Motor neuron (in vitro differentiated cells): ENCODE measurements around the gene CD86. TPM values are rescaled to one million over a fixed set of nuclear protein-coding genes. Genes with fewer than 3 reads are reported as not detected.
A peak's percentile ranks its signal among the peaks of the same experiment; 100 is the strongest.

Experiments used
- ATAC-seq, 8 experiments: fragments of 200-7000 bp; cut with Tn5 transposase; replicated peaks in 6 of 8; 2 replicates each; pipeline ENCODE4 v1.8.0; 2021; ENCODE audit warnings: mild to moderate bottlenecking in 8 of 8, moderate library complexity in 8 of 8
- H3K27ac ChIP-seq, 2 donors: fragments of 250-450 bp; sonication (Bioruptor Pico); 2 replicates each; pipeline ENCODE4 v1.9.0; 2021; ENCODE audit warnings: antibody characterized with exemption in 2 of 2, mild to moderate bottlenecking in 2 of 2, moderate library complexity in 1 of 2
- H3K4me1 ChIP-seq, 2 donors: fragments of 250-450 bp; sonication (Bioruptor Pico); replicated peaks in 1 of 2; 2 replicates each; pipeline ENCODE4 v1.6.1; 2021; ENCODE audit warnings: antibody characterized with exemption in 2 of 2, mild to moderate bottlenecking in 2 of 2, moderate library complexity in 1 of 2
- H3K4me3 ChIP-seq, 5 donors: fragments of 250-450 bp; sonication (Bioruptor Pico); 2 replicates each; pipeline ENCODE4 v1.9.0; 2021; ENCODE audit warnings: antibody characterized with exemption in 5 of 5, mild to moderate bottlenecking in 5 of 5, moderate library complexity in 4 of 5
- WGBS, 10 experiments: fragments of 450-650 bp; shearing (Covaris generic); methylation state at CpG; one replicate each; pipeline ENCODE4 v1.0.0; 2022; 5-methylcytosine and 5-hydroxymethylcytosine counted together
- in situ Hi-C, 9 experiments: fragments of 400-800 bp; cut with MboI; loops; one replicate each; pipeline ENCODE4 v1.15.0; 2021; ENCODE audit warnings: low sequenced_read_pairs in 9 of 9, low pct_unique_long_range_greater_than_20kb in 2 of 9; ENCODE audit not compliant: unreplicated experiment in 9 of 9
- total RNA-seq, 8 experiments: library from RNA; unstranded; fragments of 300-600 nt; gene quantifications; 2 replicates each; pipeline versions ENCODE4 v1.2.3 to v1.2.4, GENCODE V29; 2022

Gene CD86
- total RNA-seq, 8 experiments from 2014 or later: 0.17 to 0.91 (median 0.57) TPM; not detected in 4

DNA sequence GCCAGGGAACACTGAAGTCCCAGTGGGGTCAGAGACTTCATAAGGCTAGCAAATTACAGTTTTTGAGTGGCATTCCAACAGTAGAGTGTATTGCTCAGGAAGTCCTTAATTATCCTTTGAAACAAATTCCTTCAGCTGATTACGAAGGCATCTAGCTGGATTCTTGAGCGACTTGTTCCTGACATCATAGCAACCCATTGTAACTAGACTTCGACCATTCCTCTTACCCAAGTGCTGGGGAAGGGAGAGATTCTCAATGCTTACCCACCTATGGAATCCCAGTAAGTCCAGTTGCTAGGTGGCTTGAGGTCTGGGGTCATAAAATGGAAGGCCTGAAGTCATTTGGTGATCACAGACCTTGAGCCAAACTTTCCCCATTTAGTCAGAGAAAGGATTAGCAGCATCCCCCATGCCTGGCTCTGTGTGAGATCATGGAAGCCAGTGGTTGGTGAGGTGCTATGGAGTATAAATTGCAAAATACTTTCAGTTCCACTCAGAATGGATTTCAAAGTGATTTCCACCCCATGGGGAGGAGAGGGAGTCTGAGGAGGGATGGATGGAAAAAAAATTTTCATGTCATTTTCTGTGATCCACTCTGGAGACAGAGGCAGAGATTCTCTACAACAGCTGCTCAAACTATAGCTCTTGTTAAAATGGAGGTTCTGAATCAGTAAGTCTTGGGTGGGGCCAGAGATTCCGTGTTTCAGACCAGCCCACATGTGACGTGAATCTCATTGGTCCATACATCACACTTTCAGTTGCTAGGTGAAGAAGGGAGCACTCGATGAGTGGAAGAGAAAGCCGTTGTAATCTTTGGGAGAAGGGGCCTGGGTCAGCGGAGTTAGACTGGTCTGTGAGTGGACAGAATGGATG, 45.7 kb downstream of the CD86 start:
- ATAC-seq: peak in 5 of 8 experiments; percentile 35 to 87 (median 72)
- in situ Hi-C loops: loop anchor here in 3 of 9 experiments (10.0 kb wide), 3 partner anchors 154 to 274 kb away; no protein-coding TSS in a partner anchor
- H3K27ac ChIP-seq: no peak overlapping the region
- 7 to 82% (median 38%) methylated on average over 1 to 6 of the region's 8 CpGs for WGBS, 10 experiments
- no peak overlapping the region for H3K4me3 ChIP-seq
- H3K4me1 ChIP-seq: no peaks in the 10 kb centered on the region

DNA sequence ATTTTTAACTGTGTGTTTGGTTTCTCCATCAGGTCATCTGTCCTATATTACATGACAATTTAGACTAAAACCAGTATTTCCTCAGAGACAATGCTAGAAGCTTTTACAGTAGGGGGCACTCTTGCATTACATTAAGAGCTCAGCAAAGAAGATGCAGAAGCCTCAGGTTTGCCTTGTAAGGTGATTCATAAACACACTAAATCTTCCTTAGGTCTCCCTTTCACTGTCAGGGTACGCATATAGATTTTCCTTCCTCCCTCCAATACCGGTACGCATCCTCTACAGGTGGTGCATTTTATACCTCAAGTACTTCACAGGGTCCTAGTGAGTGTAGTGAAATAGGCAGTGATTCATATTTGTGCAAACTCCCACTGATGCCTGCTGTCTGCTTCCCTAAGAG, 46.5 kb downstream of the CD86 start:
- in situ Hi-C loops: loop anchor here in 3 of 9 experiments (10.0 kb wide), 3 partner anchors 153 to 273 kb away; no protein-coding TSS in a partner anchor
- peak in 6 of 8 experiments; percentile 32 to 90 (median 69) for ATAC-seq
- Histone ChIP-seq H3K4me3 (no peak overlapping the region), H3K27ac (no peak overlapping the region), H3K4me1 (no peaks in the 10 kb centered on the region)
- WGBS, 10 experiments: 14 to 100% (median 67%) methylated on average over 1 to 3 of the region's 3 CpGs; no CpG with 5 or more reads in 5 of the 10 experiments

DNA sequence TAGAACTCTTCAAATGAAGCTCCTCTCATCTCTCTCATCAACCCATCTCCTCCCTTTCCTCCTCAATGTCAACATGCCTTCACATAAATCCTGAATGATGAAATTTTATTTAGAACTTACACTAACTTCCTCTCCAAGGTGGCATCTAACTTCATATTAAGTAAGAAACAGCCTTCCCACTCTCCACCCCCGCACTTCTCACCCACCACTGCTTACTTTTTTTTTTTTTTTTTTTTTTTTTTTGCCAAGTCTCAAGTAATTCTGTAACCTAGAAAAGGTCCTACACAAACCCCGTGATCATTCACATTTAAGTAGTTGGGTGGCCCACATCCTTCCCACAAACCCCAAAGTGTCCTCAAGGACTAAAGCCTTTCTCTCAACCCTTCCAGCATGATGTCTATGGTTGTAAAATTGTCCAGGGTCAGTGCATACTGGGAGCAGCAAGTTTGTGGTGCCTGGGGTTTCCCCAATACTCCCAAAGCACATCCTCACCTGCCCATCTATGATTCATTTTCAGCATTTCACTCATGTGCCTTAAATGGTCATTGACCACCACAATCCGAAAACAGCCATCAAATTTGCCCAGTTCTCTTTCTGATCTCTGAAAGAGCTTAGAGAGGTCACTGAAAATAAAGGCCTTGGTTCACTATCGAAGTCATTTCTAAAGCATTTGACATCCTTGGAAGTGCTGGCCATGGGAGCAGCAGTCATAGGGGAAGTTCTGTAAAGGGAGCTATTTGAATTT, 47.2 kb downstream of the CD86 start:
- no peak overlapping the region for H3K4me3 ChIP-seq
- ATAC-seq: no peak
- in situ Hi-C loops: loop anchor here in 3 of 9 experiments (10.0 kb wide), 3 partner anchors 152 to 272 kb away; no protein-coding TSS in a partner anchor

DNA sequence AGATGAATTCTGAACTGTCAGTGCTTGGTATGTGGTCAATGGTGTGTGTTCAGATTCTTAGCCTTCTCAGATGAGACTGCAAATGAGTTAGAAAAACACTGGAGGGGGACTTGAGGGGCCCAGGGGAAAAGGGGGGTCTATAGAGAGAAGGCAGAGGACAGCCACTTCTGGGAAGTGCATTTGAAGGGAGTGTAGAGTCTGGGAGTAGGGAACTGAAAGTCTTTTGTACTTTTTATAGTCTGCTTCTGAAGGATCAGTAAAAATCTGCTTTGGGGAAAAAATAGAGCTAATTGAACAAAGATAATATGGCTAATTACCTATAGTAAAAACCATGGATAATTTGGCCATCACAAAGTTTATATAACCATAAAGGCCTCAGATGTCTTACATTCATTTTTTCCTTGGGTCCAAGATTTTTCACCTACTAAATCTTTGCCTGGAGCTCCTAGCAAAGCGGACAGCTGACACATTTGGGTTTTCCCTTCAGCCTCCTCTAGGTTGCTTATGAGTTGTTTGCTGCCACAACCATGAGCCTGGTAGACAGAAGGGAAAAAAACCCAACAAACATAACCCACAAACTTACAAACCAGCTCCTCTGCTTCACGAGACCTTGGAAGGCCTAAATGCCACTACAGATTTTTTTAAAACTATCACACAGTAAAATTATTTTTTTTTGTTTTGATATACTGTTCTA, 48.8 kb downstream of the CD86 start:
- in situ Hi-C loops: loop anchor here in 3 of 9 experiments (10.0 kb wide), 3 partner anchors 151 to 271 kb away; no protein-coding TSS in a partner anchor
- no peak overlapping the region for H3K4me3 ChIP-seq

More for the DNA sequence above, 47.2 kb downstream of the CD86 start:
- Histone ChIP-seq H3K4me1 (no peaks in the 10 kb centered on the region), H3K27ac (no peak overlapping the region)
- WGBS, 10 experiments: 36 to 100% (median 78%) methylated on average over 1 to 4 of the region's 4 CpGs; no CpG with 5 or more reads in 1 of the 10 experiments

DNA sequence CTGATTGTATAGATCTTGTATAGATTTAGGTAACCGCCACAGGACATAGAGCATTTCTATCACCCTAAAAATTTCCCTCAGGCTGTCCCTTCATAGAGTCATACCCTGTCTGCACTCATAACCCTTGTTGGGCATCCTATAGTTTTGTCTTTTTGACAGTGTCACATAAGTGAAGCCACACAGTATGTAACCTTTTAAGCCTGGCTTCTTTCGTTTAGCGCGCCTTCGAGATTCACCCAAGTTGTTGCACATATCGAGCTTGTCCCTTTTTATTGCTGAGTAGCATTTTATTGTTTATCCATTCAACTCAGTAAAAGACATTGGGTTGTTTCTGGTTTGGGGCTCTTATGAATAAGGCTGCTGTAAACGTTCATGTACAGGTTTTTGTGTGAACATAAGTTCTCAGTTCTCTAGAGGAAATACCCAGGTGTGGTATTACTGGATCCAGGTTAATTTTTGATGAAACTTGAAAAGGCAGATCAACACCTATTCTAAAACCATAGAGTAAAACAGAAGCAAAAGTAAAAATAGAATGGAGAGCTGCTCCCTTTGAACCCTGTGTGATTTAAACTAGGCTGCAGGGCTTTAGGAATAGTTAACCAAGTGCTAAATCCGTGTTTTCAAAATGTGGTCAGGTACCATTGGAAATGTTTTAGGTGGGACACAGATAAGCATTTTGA, 49.5 kb downstream of the CD86 start:
- H3K4me3 ChIP-seq: no peak overlapping the region
- H3K4me1 ChIP-seq: no peaks in the 10 kb centered on the region
- ATAC-seq: no peak
- in situ Hi-C loops: loop anchor here in 3 of 9 experiments (10.0 kb wide), 3 partner anchors 150 to 270 kb away; no protein-coding TSS in a partner anchor
- no peak overlapping the region for H3K27ac ChIP-seq
- 54 to 97% (median 78%) methylated on average over 1 to 8 of the region's 8 CpGs for WGBS, 10 experiments

More for the DNA sequence above, 48.8 kb downstream of the CD86 start:
- no peak for ATAC-seq
- H3K4me1 ChIP-seq: no peaks in the 10 kb centered on the region
- 17 to 100% (median 75%) methylated on average over 1 to 2 of the region's 2 CpGs; no CpG with 5 or more reads in 3 of the 10 experiments for WGBS, 10 experiments
- H3K27ac ChIP-seq: no peak overlapping the region

DNA sequence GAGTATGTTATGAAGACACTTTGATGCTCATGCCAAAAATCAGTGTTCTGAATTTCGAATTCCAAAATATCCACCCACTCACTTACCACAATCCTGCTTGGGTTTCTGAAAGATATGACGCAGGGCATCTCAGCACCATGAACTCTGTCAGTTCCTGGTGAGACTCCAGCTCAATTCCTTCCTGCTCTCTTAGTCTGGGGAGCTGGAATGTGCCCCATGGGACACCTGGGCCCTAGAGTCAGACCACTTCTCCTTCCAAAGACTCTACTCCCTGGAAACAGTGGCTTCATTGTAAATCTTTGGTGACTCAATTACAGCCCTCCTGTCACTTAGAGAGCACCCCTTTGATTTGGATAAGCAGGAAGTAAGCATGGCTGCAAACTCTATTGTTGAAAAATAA, 50.5 kb downstream of the CD86 start:
- no peaks in the 10 kb centered on the region for H3K4me1 ChIP-seq
- peak in 1 of 8 experiments; percentile 53 for ATAC-seq
- 14 to 84% (median 33%) methylated on average over 1 to 2 of the region's 2 CpGs; no CpG with 5 or more reads in 1 of the 10 experiments for WGBS, 10 experiments
- H3K27ac ChIP-seq: no peak overlapping the region
- no peak overlapping the region for H3K4me3 ChIP-seq
- in situ Hi-C loops: loop anchor here in 3 of 9 experiments (10.0 kb wide), 3 partner anchors 149 to 269 kb away; no protein-coding TSS in a partner anchor

DNA sequence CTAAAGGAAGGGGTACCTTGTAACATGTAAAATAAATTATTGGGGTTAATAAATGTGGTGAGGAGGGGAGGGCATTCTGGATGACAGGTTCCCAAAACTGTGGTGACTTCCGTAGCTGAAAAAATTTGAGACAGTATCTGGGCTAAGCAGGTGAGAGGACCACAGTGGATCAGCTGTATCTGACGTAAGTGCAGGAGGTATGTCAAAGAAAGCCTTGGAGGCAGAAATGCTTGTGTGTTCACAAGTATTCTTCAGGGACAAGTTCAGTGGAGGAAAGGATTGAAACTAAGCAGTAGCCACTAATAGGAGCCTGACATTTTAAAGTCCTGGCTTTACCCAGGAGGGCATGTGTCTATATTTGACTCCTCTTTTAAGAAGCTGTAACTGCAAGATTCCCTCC, 52.0 kb downstream of the CD86 start:
- WGBS, 10 experiments: 17 to 100% (median 48%) methylated on average over 1 to 2 of the region's 2 CpGs; no CpG with 5 or more reads in 4 of the 10 experiments
- in situ Hi-C loops: loop anchor here in 3 of 9 experiments (10.0 kb wide), 3 partner anchors 148 to 268 kb away; no protein-coding TSS in a partner anchor
- ATAC-seq: no peak
- no peaks in the 10 kb centered on the region for H3K4me1 ChIP-seq
- H3K27ac ChIP-seq: no peak overlapping the region
- no peak overlapping the region for H3K4me3 ChIP-seq

DNA sequence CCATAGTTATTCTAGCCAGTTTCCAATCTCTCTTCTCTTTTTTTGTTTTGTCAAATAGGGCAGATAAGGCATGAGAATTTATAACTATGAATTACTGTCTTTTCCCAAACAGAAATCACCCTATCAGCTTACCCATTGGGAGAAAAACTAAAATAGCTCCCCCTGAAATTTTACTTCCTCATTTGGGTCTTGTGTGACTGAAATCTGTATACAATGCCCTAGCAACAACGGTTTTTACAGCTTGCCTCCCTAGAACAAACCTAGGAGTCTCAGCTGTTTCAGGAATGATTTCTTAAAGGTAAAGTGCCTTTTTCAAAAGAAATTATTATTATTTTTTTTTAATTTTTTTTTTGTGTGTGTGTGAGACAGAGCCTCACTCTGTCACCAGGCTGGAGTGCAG, 56.8 kb downstream of the CD86 start:
- ATAC-seq: no peak
- Histone ChIP-seq H3K27ac (no peak overlapping the region), H3K4me1 (no peaks in the 10 kb centered on the region), H3K4me3 (no peak overlapping the region)
- 0 to 57% (median 0%) methylated on average over 1 of the region's 1 CpG; no CpG with 5 or more reads in 5 of the 10 experiments for WGBS, 10 experiments
- in situ Hi-C loops: no loop called here

DNA sequence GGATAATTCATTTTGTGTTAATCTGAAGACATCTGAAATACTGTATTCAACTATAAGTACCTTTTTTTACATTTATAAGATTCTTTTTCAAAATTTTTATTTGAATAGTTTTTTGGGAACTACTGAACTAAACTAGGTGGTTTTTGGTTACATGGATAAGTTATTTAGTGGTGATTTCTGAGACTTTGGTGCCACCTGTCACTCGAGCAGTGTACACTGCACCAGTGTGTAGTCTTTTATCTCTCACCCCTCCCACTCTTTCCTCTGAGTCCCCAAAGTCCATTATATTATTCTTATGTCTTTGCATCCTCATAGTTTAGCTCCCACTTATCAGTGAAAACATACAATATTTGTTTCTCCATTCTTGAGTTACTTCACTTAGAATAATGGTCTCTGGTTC, 57.6 kb downstream of the CD86 start:
- Histone ChIP-seq H3K4me1 (no peaks in the 10 kb centered on the region), H3K27ac (no peak overlapping the region), H3K4me3 (no peak overlapping the region)
- 0 to 80% (median 22%) methylated on average over 1 of the region's 1 CpG; no CpG with 5 or more reads in 1 of the 10 experiments for WGBS, 10 experiments
- ATAC-seq: no peak
- in situ Hi-C loops: no loop called here

DNA sequence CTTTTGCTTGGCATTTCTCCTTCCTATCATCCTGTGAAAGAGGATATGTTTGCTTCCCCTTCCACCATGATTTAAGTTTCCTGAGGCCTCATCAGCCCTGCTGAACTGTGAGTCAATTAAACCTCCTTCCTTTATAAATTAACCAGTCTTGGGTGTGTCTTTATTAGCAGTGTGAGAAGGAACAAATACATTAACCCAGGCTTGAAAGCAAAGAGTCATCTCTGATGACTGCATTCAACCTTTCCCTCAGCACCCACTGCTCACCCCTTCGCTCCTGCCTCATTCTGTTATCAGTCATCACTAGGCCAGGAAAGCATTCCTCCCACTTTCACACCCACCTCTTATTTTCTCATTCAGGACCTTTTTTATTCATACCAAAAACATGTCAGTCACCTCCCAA, 68.7 kb downstream of the CD86 start:
- Histone ChIP-seq H3K4me1 (no peaks in the 10 kb centered on the region), H3K4me3 (no peak overlapping the region), H3K27ac (no peak overlapping the region)
- 0 to 100% (median 55%) methylated on average over 1 of the region's 1 CpG; no CpG with 5 or more reads in 4 of the 10 experiments for WGBS, 10 experiments
- in situ Hi-C loops: no loop called here
- no peak for ATAC-seq

DNA sequence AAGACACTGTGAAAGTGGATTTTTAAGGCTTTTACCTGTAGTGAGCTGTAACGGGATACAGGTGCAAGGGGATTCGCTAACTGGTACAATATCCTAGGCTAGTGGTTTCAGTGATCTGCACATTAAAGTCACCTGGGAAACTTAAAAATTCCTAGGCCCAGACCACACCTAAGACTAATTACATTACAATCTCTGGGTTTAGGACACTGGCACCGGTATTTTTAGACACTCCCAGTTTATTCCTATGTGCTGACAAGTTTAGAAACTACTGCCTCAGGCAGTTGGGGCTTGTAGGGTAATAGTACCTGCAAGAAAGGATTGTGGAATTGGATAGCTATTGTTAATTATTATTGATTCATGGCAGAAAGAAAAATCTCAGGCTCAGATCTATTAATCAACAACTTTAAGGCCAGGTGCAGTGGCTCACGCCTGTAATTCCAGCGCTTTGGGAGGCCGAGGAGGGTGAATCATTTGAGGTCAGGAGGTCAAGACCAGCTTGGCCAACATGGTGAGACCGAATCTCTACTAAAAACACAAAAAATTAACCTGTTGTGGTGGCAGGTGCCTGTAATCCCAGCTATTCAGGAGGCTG, 77.9 kb downstream of the CD86 start:
- Histone ChIP-seq H3K4me3 (no peak overlapping the region), H3K4me1 (no peaks in the 10 kb centered on the region), H3K27ac (no peak overlapping the region)
- WGBS, 10 experiments: 50 to 86% (median 71%) methylated on average over 1 to 7 of the region's 7 CpGs; no CpG with 5 or more reads in 4 of the 10 experiments
- no peak for ATAC-seq
- in situ Hi-C loops: no loop called here
